Left colon (tissue), 2 donors: ENCODE results near the gene SRSF3. TPM values are rescaled to one million over a fixed set of nuclear protein-coding genes. Genes with fewer than 3 reads are reported as not detected.

ENCODE experiments used
- microRNA-seq, 2 donors: library from miRNA; unstranded; fragments of <30 nt; microRNA quantifications; one replicate each; pipeline versions ENCODE4 v1.1.0 to v1.2.0, GENCODE V29; 2020
- total RNA-seq, 2 donors: library from RNA; stranded (reverse); fragmentation: NEBNext Ultra II Directional; extraction: Animal tissue kit (Norgen Biotek cat#: 25700); gene quantifications; one replicate each; pipeline ENCODE4 v1.2.1, GENCODE V29; 2021
- donor health status: DM: no; HTN: no; CAD: no.
- donor health status: DM: yes; HTN: yes; CAD: no.

SRSF3 gene
- total RNA-seq, 2 donors from 2014 or later, result 178 to 242 TPM

Small RNA genes within 50 kb of the gene (microRNA-seq; reads per million reads assigned to microRNA genes)
- 0 reads per million in 2 donors for gene MIR3925

Other genes with a start within 250 kb of the SRSF3 start
- gene ETV7, start 206.7 kb upstream of the SRSF3 start, total RNA-seq, result 1 to 10 TPM; 3.6 to 8.9 TPM
- gene PXT1, start 151.5 kb upstream of the SRSF3 start, total RNA-seq, result not detected
- 10 to 100 TPM; 22.0 to 28.4 TPM for gene KCTD20, start 151.4 kb upstream of the SRSF3 start, total RNA-seq
- gene STK38, start 46.9 kb upstream of the SRSF3 start, total RNA-seq, result 10 to 100 TPM; 66.0 to 76.6 TPM
- gene CDKN1A, start 84.4 kb downstream of the SRSF3 start, total RNA-seq, result 100 to 1,000 TPM; 264 to 383 TPM
- under 1 TPM; 0.09 to 0.42 TPM for gene RAB44, start 103.5 kb downstream of the SRSF3 start, total RNA-seq
- gene CPNE5, start 245.1 kb downstream of the SRSF3 start, total RNA-seq, result 1 to 10 TPM; 3.8 to 7.8 TPM